ENCODE measurements around the gene LBR.

- no peak for TF ChIP-seq POLR2A (IDR thresholded peaks at IDR 0.05; ENCODE audit: low read depth, low read length)
- no peak for TF ChIP-seq POLR2AphosphoS5 (IDR thresholded peaks at IDR 0.05; ENCODE audit: low read depth, low read length)
- TF ChIP-seq TAF1 (IDR thresholded peaks at IDR 0.05; ENCODE audit: low read depth, low read length): no peak
- no peak for TF ChIP-seq PAX5 (IDR thresholded peaks at IDR 0.05; ENCODE audit: insufficient read depth, low read length, severe bottlenecking)
- no peak for TF ChIP-seq SPI1 (IDR thresholded peaks at IDR 0.05; ENCODE audit: low read depth, low read length)
Measured at GRCh38 chr1:225449261-225449660, 21.4 kb upstream of the LBR start.

Data from GM12891 (cell line).